HCT116 (cell line): ENCODE results near the gene PARG. TPM values are rescaled to one million over a fixed set of nuclear protein-coding genes. Genes with fewer than 3 reads are reported as not detected.
"Not testable (repeated sequence)": the region's sequence is repeated elsewhere in the genome, so short reads cannot be mapped to it uniquely, and the experiment has no call there.

Source experiments
- ATAC-seq: fragments of 200-7000 bp; cut with Tn5 transposase; 2 replicates; pipeline ENCODE4 v1.9.1; 2020; ENCODE audit warnings: mild to moderate bottlenecking, moderate library complexity
- BruUV-seq: library from RNA; stranded (reverse); fragments of 400-500 nt; replicated peaks from 2 replicates; lab custom pipeline; 2021; lab: Mats Ljungman, UMichigan
- CTCF ChIA-PET: fragments of 300-600 bp; sonication (Branson Sonifier 250); formaldehyde crosslinking; loops from one replicate; lab custom pipeline; 2021; ENCODE audit warnings: antibody characterized with exemption; lab: Charles Lee
- POLR2A ChIA-PET: fragments of 300-600, 350-600 bp; sonication (Branson Sonifier 250); formaldehyde crosslinking; loops from one replicate; lab custom pipeline; 2021; ENCODE audit warnings: antibody characterized with exemption; lab: Charles Lee
- RAD21 ChIA-PET, 2 experiments: fragments of 300-600 bp; sonication (Branson Sonifier 250); formaldehyde crosslinking; loops; one replicate each; lab custom pipeline; 2023; ENCODE audit warnings: low total read pairs in 2 of 2; ENCODE audit not compliant: uncharacterized antibody in 2 of 2, unreplicated experiment in 2 of 2, low non-redundant PET in 1 of 2; lab: Charles Lee
- DNase-seq: peaks from one replicate; pipeline ENCODE4 v3.0.0-alpha.2; 2010; ENCODE audit warnings: low read depth, low spot score
- H2AFZ ChIP-seq: fragments of 200-600 bp; shearing (Covaris generic), sonication (generic); 2 replicates; pipeline ENCODE4 v1.6.1; 2017; ENCODE audit warnings: low read depth, mixed run types, mixed read lengths, antibody characterized with exemption, low read length; ENCODE audit not compliant: poor library complexity, severe bottlenecking
- H3K27ac ChIP-seq: 2 replicates; pipeline ENCODE4 v1.5.1; 2012; ENCODE audit warnings: low read depth, low read length
- H3K27me3 ChIP-seq: fragments of 200-600 bp; sonication (generic); 2 replicates; pipeline ENCODE4 v1.6.1; 2016; ENCODE audit warnings: mixed run types, low read length, mixed read lengths; ENCODE audit not compliant: insufficient read depth
- H3K36me3 ChIP-seq, 2 experiments: fragments of 200-500 bp in 1 of 2; fragments of 200-600 bp in 1 of 2; sonication (Bioruptor generic) in 1 of 2; sonication (generic) in 1 of 2; 2 replicates each; pipeline versions ENCODE4 v1.5.1 to v1.6.1; 2014 to 2016; ENCODE audit warnings: low read length in 2 of 2, inconsistent platforms in 1 of 2, mixed read lengths in 1 of 2, mixed run types in 1 of 2; ENCODE audit not compliant: insufficient read depth in 2 of 2, control insufficient read depth in 1 of 2
- H3K4me1 ChIP-seq, 2 experiments: fragments of 200-600 bp in 1 of 2; sonication (generic) in 1 of 2; 2 replicates each; pipeline versions ENCODE4 v1.5.1 to v1.6.1; 2012 to 2017; ENCODE audit warnings: low read length in 2 of 2, inconsistent platforms in 1 of 2, mild to moderate bottlenecking in 1 of 2, mixed read lengths in 1 of 2, mixed run types in 1 of 2, moderate library complexity in 1 of 2; ENCODE audit not compliant: insufficient read depth in 2 of 2, control insufficient read depth in 1 of 2
- H3K4me2 ChIP-seq: fragments of 200-600 bp; sonication (generic); 2 replicates; pipeline ENCODE4 v1.6.1; 2017; ENCODE audit warnings: mixed run types, low read length, mixed read lengths
- H3K4me3 ChIP-seq, 2 experiments: fragments of 200-600 bp in 1 of 2; sonication (generic) in 1 of 2; replicated peaks in 1 of 2; 2 replicates each; pipeline ENCODE4 v1.5.1; 2011 to 2016; ENCODE audit warnings: low read length in 2 of 2, control low read depth in 1 of 2, low read depth in 1 of 2, mild to moderate bottlenecking in 1 of 2, mixed read lengths in 1 of 2, mixed run types in 1 of 2
- H3K79me2 ChIP-seq: fragments of 200-600 bp; sonication (generic); 2 replicates; pipeline ENCODE4 v1.6.1; 2017; ENCODE audit warnings: mild to moderate bottlenecking, mixed run types, low read length, moderate library complexity, mixed read lengths; ENCODE audit not compliant: insufficient read depth
- H3K9ac ChIP-seq: fragments of 200-600 bp; sonication (generic); 2 replicates; pipeline ENCODE4 v1.6.1; 2016; ENCODE audit warnings: low read length, mixed read lengths
- H3K9me2 ChIP-seq: fragments of 200-600 bp; sonication (generic), shearing (Covaris generic); 2 replicates; pipeline ENCODE4 v1.6.1; 2017; ENCODE audit warnings: mixed run types, mild to moderate bottlenecking, moderate library complexity; ENCODE audit not compliant: insufficient read depth
- H3K9me3 ChIP-seq, 2 experiments: fragments of 200-500 bp in 1 of 2; fragments of 200-600 bp in 1 of 2; sonication (Bioruptor generic) in 1 of 2; sonication (generic) in 1 of 2; 2 replicates each; pipeline ENCODE4 v1.6.1; 2014 to 2017; ENCODE audit warnings: low read length in 2 of 2, mixed read lengths in 2 of 2, inconsistent platforms in 1 of 2, low read depth in 1 of 2, mild to moderate bottlenecking in 1 of 2, mixed run types in 1 of 2, moderate library complexity in 1 of 2; ENCODE audit not compliant: control insufficient read depth in 1 of 2, insufficient read depth in 1 of 2
- H4K20me1 ChIP-seq: fragments of 200-600 bp; sonication (generic), shearing (Covaris generic); 2 replicates; pipeline ENCODE4 v1.6.1; 2017; ENCODE audit warnings: mixed run types, mild to moderate bottlenecking, moderate library complexity; ENCODE audit not compliant: insufficient read depth
- intact Hi-C: fragments of 100-400 bp; cut with micrococcal nuclease; formaldehyde crosslinking; loops from 2 replicates; pipeline ENCODE4 v1.10.0; 2022
- total RNA-seq: library from RNA; stranded (reverse); gene quantifications from one replicate; pipeline ENCODE4 v1.2.1, GENCODE V29; 2021; ENCODE audit not compliant: unreplicated experiment

Gene PARG
- total RNA-seq, 1 experiment from 2014 or later = 30.4 TPM

DNA sequence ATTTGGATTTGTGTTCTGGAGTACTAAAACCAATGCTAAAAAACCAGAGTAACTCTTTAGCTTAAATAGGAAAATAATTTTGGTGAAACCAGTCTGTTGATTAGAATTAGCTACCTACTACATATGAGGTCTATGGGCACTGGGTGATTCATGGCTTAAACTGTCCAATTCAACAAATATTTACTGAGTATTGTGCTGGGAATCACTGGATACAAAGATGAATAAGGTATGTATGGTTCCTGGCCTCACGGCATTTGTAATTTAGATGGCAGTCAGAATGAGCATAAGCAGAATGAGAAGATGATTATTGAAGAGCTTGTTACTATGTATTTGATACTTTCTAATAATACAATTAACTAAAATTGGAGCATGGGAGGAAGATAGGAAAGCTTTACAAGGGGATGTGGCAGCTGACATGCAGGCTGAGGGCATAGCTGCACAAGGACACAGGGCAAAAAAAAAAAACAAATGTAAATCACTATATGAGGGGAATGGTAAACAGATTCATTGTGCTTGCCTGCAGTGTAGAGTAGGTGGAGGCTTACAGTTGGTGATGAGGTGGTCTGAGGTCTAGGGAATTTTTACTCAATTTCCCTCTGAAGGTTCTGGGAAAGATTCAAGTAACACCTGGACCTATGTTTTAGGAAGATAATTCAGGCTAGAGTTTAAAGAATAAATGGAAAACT is 83.0 kb downstream of the PARG start:
- H3K9ac ChIP-seq, intact Hi-C loops, H4K20me1 ChIP-seq, H3K79me2 ChIP-seq, ATAC-seq, H3K9me2 ChIP-seq, H3K36me3 ChIP-seq, H3K9me3 ChIP-seq, POLR2A ChIA-PET, H3K27me3 ChIP-seq, H3K4me2 ChIP-seq, RAD21 ChIA-PET, DNase-seq, H3K4me3 ChIP-seq, CTCF ChIA-PET, BruUV-seq, H2AFZ ChIP-seq, H3K4me1 ChIP-seq, H3K27ac ChIP-seq: not testable (repeated sequence)

- H3K4me2 ChIP-seq, H3K36me3 ChIP-seq, H2AFZ ChIP-seq, H3K4me3 ChIP-seq, H3K9me3 ChIP-seq, H3K79me2 ChIP-seq, H3K27ac ChIP-seq, RAD21 ChIA-PET, H3K27me3 ChIP-seq, H4K20me1 ChIP-seq, H3K9me2 ChIP-seq, DNase-seq, POLR2A ChIA-PET, CTCF ChIA-PET, ATAC-seq, BruUV-seq, H3K9ac ChIP-seq, intact Hi-C loops, H3K4me1 ChIP-seq: not testable (repeated sequence)
Observed at GRCh38 chr10:49849520-49849919, 92.3 kb downstream of the PARG start.
